ENCODE results near the gene THSD7B. TPM values are rescaled to one million over a fixed set of nuclear protein-coding genes. Genes with fewer than 3 reads are reported as not detected.

The THSD7B gene
- total and polyA plus RNA-seq, 10 of the 15 experiments (the other 5 are each of a cell fraction or from before 2014, with no cell fraction given) = 0.03 to 0.56 (median 0.28) TPM

GRCh38 chr2:137231628-137232027, 466.3 kb downstream of the THSD7B start (continued):
- TF ChIP-seq BCL3 (IDR thresholded peaks at IDR 0.05; ENCODE audit: borderline replicate concordance, insufficient read depth, low read depth, low read length, poor library complexity, severe bottlenecking) (no peak), ZNF384 (IDR thresholded peaks at IDR 0.05; ENCODE audit: borderline replicate concordance, low read depth, low read length) (no peak), CHD4 (IDR thresholded peaks at IDR 0.05) (no peak), SMARCA5 (IDR thresholded peaks at IDR 0.05) (no peak), KLF5 (IDR thresholded peaks at IDR 0.05; ENCODE audit: partially characterized antibody) (no peak), IKZF1 (conservative IDR thresholded peaks at IDR 0.05) (no peak)

GRCh38 chr2:137232076-137232475, 466.7 kb downstream of the THSD7B start:
- Histone ChIP-seq H4K20me1 (ENCODE audit: control insufficient read depth, insufficient read depth) (no peaks in the 10 kb centered on the region), H3K27ac (ENCODE audit: control insufficient read depth, insufficient read depth) (no peak overlapping the region), H2AFZ (ENCODE audit: control insufficient read depth, low read depth, low read length) (no peak overlapping the region), H3K4me3 (no peak overlapping the region), H3K9me3 (replicated peaks; ENCODE audit: control insufficient read depth, insufficient read depth, low read length) (no peaks in the 10 kb centered on the region), H3K27me3 (replicated peaks in 1 of 2; ENCODE audit: control insufficient read depth in 2 of 2, insufficient read depth in 2 of 2, low read length in 1 of 2) (no peaks in the 10 kb centered on the region), H3K9ac (ENCODE audit: control insufficient read depth, insufficient read depth, low read length) (no peak overlapping the region), H3K36me3 (ENCODE audit: control insufficient read depth in 2 of 2, insufficient read depth in 2 of 2, low read length in 1 of 2) (no peaks in the 10 kb centered on the region), H3K4me1 (ENCODE audit: control insufficient read depth, insufficient read depth, low read length) (no peaks in the 10 kb centered on the region), H3K79me2 (ENCODE audit: control insufficient read depth, insufficient read depth, low read length) (no peaks in the 10 kb centered on the region), H3K4me2 (ENCODE audit: control insufficient read depth, insufficient read depth) (no peak overlapping the region)
- FAIRE-seq (no peak), ATAC-seq (no peak), DNase-seq (ENCODE audit: low read depth, low spot score) (no peak)
- no TSS peak for BruUV-seq (replicated peaks)
- ChIA-PET SMC1A (ENCODE audit: uncharacterized antibody, unreplicated experiment) (interaction anchor here (0.8 to 1.2 kb wide), 4 partner anchors 9 to 58 kb away, joined by 3 to 5 read pairs (median 4); no protein-coding TSS in a partner anchor), CTCF (interaction anchor here (0.7 to 1.5 kb wide), 2 partner anchors 10 to 147 kb away, joined by 3 to 5 read pairs; no protein-coding TSS in a partner anchor), RAD21 (ENCODE audit: unreplicated experiment) (interaction anchor here (0.8 kb wide), 1 partner anchor 26 kb away, joined by 3 read pairs; no protein-coding TSS in a partner anchor), POLR2A (no interaction called here)
- TF ChIP-seq IKZF1 (conservative IDR thresholded peaks at IDR 0.05) (no peak), NFYA (IDR thresholded peaks at IDR 0.05; ENCODE audit: borderline replicate concordance, low read depth, low read length) (no peak)
- intact Hi-C loops (cut with micrococcal nuclease; ENCODE audit: unreplicated experiment) (no loop called here), in situ Hi-C loops (cut with MboI) (no loop called here)
- WGBS (ENCODE audit: insufficient coverage, insufficient replicate concordance, low lambda C conversion rate, missing lambda C conversion rate) = 39% methylated on average over 2 of the region's 2 CpGs
